GM21381 (cell line): ENCODE results near the gene TMEM238.

ENCODE experiments used
- ATAC-seq: cut with Tn5 transposase; IDR thresholded peaks from one replicate; pipeline ENCODE4 v1.9.1; 2021; ENCODE audit warnings: mild to moderate bottlenecking, moderate library complexity; ENCODE audit not compliant: unreplicated experiment

The TMEM238 gene

GRCh38 chr19:55360902-55361301 is 23.2 kb downstream of the TMEM238 start:
- ATAC-seq = no peak

- ATAC-seq = no peak
These were observed 24.9 kb downstream of the TMEM238 start for GRCh38 chr19:55358943-55359908.

GRCh38 chr19:55358493-55358892 is 25.6 kb downstream of the TMEM238 start:
- ATAC-seq = no peak

GRCh38 chr19:55355213-55355821 is 28.8 kb downstream of the TMEM238 start:
- ATAC-seq = no peak

GRCh38 chr19:55354698-55355212 is 29.3 kb downstream of the TMEM238 start, which contains the start of gene COX6B2:
Gene COX6B2, minus strand, starts transcription at chr19:55354719. Its CDS starts 198 bp downstream, at chr19:55354521.
- ATAC-seq = no peak

GRCh38 chr19:55353803-55354697 is 30.0 kb downstream of the TMEM238 start:
- no peak for ATAC-seq

GRCh38 chr19:55353356-55353802 is 30.7 kb downstream of the TMEM238 start:
- ATAC-seq = no peak

- ATAC-seq = no peak
These were observed 31.4 kb downstream of the TMEM238 start for GRCh38 chr19:55352549-55353145.

GRCh38 chr19:55352040-55352439 is 32.1 kb downstream of the TMEM238 start:
- ATAC-seq = no peak

GRCh38 chr19:55350620-55351315 is 33.3 kb downstream of the TMEM238 start:
- no peak for ATAC-seq

GRCh38 chr19:55348317-55349034 is 35.6 kb downstream of the TMEM238 start:
- ATAC-seq = no peak

- no peak for ATAC-seq
These were observed 36.6 kb downstream of the TMEM238 start for GRCh38 chr19:55347442-55348009.

- no peak for ATAC-seq
These were observed 37.2 kb downstream of the TMEM238 start for GRCh38 chr19:55346725-55347441.

- no peak for ATAC-seq
These were observed 38.0 kb downstream of the TMEM238 start for GRCh38 chr19:55345818-55346724.

- no peak for ATAC-seq
These were observed 38.8 kb downstream of the TMEM238 start for GRCh38 chr19:55345101-55345817.

GRCh38 chr19:55344444-55344843 is 39.6 kb downstream of the TMEM238 start:
- ATAC-seq = no peak
